22Rv1 (cell line): Measurements from ENCODE around the gene ASIP.
A peak's percentile ranks its signal among the peaks of the same experiment; 100 is the strongest.
"Not testable (repeated sequence)": the region's sequence is repeated elsewhere in the genome, so short reads cannot be mapped to it uniquely, and the experiment has no call there.

ENCODE experiments used
- H3K27ac ChIP-seq: fragments of 450-650 bp; 2 replicates; pipeline ENCODE4 v1.5.1; 2017
- CTCF ChIP-seq: fragments of 450-650 bp; IDR thresholded peaks from 2 replicates; pipeline ENCODE4 v1.5.1; 2017; ENCODE audit warnings: mild to moderate bottlenecking
- ZFX ChIP-seq: fragments of 450-650 bp; IDR thresholded peaks from 2 replicates; pipeline ENCODE4 v1.6.1; 2017; ENCODE audit warnings: antibody characterized with exemption, borderline replicate concordance

Gene ASIP

GRCh38 chr20:34256629-34257124, 15.5 kb downstream of the ASIP start:
- peak overlapping the region; percentile 42 for H3K27ac ChIP-seq
- TF ChIP-seq CTCF (no peak), ZFX (no peak)

DNA sequence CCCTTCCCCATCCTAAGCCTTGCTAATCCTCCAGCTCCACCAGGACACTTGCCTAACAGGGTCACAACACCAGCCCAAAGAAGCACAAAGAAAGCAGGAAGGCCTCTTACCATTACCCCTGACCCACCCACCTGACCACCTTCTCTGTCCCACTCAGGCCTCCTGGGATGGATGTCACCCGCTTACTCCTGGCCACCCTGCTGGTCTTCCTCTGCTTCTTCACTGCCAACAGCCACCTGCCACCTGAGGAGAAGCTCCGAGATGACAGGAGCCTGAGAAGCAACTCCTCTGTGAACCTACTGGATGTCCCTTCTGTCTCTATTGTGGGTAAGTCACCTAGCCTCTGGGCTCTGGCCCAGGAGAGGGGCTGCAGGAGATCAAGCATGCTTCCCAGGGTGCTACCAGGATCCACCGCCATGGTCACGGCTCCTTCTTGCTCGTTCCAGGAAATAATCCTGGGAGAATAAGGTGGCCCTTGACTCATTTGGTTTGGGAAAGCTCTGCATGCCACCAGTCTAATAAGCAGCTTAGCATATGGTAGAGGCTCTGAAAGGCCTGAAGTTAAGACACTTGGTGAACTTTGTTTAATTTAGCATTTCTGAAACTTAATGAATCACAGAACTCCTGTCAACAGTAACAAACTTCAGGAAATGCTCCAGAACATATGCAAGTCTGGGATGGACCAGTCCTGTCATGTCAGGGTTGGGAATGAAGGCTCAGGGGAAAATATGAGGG, 19.2 kb downstream of the ASIP start:
- TF ChIP-seq ZFX, result no peak
- TF ChIP-seq CTCF, result no peak
- no peak overlapping the region for H3K27ac ChIP-seq

DNA sequence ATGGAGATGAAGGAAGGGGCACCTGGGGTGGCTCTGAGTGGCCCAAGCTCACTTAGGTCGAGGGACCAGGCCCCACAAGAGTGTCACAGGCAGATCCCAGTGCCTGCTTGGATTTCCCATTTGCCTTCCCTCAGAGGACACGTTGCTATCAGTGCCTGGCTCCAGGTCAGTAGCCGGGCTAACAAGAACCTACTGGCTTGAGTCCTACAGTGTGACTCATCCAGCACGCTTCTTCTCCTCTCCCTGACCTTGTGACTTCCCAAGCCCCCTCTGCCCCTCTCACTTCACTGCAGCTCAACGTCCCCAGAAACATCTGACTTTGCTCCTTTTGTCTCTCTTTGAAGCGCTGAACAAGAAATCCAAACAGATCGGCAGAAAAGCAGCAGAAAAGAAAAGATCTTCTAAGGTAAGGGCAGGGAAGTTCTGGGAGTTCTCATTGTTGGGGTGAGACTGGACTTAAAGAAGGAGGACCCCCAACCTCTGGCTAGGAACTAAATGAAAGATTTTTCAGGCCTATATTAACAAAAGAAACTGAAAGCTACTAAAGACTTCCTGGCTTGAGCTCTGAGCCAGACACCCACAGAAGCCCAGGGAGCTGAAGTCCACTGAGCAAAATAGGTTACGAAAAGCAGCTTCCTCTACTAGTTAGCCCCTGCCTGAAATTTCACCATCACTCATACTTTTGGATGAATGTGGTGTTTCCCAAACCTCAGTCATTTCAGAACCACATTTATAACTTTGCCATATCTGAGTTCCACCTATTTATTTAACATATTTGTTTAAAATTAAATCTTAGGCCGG, 21.5 kb downstream of the ASIP start:
- no peak for TF ChIP-seq ZFX
- TF ChIP-seq CTCF, result no peak
- no peak overlapping the region for H3K27ac ChIP-seq

DNA sequence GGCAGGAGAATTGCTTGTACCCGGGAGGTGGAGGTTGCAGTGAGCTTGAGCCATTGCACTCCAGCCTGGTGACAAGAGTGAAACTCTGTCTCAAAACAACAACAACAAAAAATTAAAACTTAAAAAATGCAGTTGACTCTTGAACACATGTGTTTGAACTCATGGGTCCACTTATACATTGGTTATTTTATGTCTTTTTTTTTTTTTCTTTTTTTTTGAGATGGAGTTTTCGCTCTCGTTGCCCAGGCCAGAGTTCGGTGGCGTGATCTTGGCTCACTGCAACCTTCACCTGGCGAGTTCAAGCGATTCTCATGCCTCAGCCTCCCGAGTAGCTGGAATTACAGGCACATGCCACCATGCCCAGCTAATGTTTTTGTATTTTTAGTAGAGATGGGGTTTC, 22.2 kb downstream of the ASIP start:
- not testable (repeated sequence) for H3K27ac ChIP-seq

DNA sequence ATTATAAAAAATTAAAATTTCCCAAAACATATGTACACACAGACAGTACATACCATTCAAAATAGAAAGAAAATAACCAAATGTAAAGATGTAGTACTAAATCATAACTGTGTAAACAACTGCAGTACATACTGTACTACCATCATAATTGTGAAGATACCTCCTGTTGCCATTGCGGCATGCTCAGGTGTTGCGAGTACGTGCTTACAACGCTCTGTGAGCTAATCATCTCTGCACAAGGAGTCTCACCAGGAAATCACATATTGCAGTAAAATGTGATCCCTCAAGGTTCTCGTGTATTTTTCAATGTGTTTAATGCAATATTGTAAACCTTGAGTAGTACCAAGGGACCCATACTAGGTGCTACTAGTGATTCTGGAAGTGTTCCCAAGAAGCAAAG, 22.9 kb downstream of the ASIP start:
- no peak overlapping the region for H3K27ac ChIP-seq

DNA sequence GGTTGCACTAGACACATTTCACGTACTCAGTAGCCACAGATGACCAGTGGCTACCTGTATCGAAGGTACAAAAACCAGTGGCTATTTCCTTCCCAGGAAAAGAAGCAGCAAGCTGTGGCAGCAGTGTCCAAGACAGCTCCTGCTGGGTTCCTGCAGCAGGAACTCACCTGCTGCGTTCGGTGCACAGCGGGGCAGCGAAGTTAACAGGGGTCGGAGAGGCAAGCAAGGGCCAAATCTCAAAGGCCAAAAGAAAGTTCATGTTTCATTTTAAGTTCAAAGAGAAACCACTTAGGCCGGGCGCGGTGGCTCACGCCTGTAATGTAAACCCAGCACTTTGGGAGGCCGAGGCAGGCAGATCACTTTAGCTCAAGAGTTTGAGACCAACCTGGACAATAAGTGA, 26.9 kb downstream of the ASIP start:
- TF ChIP-seq ZFX (no peak), CTCF (no peak)
- H3K27ac ChIP-seq, result no peak overlapping the region

More for the DNA sequence above, 22.9 kb downstream of the ASIP start:
- TF ChIP-seq ZFX (no peak), CTCF (no peak)

DNA sequence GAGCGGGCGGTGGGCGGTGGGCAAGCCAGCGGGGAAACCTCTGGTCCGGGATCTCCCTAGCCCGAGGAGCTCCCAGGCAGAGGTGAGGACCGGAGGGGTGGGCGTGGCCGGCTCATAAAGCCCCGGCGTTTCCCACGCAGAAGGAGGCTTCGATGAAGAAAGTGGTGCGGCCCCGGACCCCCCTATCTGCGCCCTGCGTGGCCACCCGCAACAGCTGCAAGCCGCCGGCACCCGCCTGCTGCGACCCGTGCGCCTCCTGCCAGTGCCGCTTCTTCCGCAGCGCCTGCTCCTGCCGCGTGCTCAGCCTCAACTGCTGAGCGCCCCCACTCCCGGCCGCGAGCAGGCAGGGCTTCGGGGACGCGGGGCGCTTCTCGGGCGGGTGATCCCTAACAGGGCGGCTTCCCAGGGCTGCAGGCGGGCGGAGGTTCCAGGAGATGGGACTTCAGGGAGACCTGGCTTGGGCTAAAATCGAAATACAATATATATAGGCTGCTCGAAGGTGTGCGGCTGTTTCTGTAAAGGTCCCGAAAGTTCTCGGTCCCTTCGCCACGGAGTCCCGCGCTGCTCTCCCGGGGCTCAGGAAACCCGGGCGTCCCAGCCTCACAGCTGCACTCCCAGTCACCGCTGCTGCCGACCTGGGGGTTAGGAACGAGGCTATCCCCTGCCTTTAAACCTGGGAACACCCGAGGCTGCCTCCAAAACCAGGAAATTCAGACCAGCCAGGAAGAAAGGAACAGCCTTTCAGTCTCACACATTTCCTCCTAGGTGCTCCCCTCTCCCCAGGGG, 27.8 kb downstream of the ASIP start:
- TF ChIP-seq ZFX (no peak), CTCF (no peak)
- no peak overlapping the region for H3K27ac ChIP-seq
